HL-60/S4 (cell line): ENCODE data around the gene MAST3.

Source experiments
- in situ Hi-C: fragments of 300-500 bp; cut with MboI; formaldehyde crosslinking; loops from 2 replicates; pipeline ENCODE4 v1.14.3; 2022; ENCODE audit warnings: low sequenced_read_pairs

Gene MAST3

DNA sequence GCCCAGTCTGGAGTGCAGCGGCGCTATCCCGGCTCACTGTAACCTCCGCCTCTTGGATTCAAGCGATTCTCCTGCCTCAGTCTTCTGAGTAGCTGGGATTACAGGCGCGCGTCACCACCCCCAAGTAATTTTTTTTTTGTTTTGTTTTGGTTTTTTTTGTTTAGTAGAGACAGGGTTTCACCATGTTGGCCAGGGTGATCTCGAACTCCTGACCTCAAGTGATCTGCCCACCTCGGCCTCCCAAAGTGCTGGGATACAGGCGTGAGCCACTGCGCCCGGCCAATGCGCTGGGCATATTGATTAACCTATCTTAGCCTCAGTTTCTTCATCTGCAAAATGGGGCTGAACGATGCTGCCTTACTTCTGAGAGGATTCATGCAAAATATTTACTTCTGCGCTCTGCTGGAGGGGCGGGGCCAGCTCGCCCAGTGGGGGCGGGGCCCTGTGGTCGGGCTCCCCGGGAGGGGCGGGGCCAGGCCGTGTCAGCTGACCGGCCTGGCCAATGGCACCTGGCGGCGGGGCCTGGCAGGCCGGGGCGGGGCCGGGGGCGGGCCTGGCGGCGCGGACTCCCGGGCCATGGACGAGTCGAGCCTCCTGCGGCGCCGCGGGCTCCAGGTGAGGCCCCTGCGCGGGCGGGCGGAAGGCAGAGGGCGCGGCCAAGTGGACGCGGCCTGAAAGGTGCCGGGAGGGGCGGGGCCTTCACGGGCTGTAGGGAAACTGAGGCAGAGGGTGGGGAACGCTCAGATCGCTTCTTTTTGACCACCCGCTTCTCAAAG, at the start of gene MAST3:
Gene MAST3 (plus strand): TSS at position 562 of the 776 bp plus-strand sequence. CDS start 15 bp downstream, at position 577.
- in situ Hi-C loops, result no loop called here

DNA sequence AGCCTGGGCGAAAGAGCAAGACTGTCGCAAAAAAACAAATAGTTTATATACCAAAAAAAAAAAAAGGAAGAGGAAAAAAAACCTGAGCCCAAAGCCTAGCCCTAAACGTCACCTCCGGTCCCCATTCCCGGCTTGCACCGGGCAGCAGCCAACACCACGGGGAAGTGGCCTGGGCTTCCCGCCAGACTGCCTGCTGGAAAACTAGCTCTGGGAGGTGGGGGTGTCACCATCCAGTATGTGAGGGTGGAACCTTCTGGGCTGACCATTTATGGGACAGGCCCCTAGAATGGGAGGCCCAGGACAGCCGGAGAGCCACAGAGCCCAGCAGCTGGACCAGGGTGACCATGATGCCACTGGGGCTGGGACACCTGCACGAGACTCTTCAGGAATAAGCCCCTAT, 48.2 kb upstream of the MAST3 start:
- in situ Hi-C loops, result no loop called here

DNA sequence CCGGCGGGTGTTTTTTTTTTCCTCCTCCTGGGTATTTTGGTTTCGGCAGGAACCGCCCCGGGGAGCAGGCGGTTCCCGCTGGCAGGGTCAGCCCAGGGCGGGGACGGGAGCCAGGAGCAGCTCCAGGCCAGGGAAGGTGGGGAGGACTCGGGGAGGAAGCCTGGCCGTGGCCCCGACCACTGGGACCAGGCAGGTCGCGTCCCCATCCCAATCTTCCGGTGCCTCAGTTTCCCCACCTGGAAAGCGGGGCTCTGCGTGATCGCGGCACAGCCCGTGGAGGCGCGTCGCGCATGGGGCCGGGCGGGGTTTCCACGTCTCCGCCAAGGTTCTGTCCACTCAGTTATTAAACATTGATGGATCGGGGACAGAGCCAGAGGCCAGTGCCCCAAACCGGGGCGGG, 45.7 kb upstream of the MAST3 start:
- in situ Hi-C loops, result loop anchor here (25.0 kb wide), 1 partner anchor 115 kb away; the partner anchor contains the start of gene CCDC124

DNA sequence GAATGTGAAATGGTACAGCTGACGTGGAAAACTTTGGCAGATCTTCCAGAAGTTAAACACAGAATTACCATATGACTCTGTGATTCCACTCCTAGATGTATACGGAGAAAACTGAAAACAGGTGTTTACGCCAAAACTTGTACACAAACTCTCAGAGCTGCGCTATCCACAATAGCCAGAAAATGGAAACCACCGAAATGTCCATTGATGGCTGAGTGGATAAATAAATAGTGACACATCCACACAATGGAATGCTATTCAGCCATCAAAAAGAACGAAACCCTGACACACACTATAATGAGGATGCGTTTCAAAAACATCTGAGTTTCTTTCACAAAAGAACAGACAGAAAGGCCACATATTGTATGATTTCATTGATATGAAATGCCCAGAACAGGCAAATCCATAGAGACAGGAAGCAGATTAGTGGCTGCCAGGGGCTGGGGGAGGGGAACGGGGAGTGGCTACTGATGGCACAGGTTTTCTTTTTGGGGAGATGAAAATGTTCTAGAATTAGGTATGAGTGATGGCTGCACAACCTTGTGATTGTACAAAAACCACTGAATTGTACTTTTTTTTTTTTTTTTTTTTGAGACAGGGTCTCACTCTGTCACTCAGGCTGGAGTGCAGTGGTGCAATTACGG, 43.9 kb upstream of the MAST3 start:
- in situ Hi-C loops, result loop anchor here (25.0 kb wide), 1 partner anchor 116 kb away; the partner anchor contains the start of gene CCDC124

DNA sequence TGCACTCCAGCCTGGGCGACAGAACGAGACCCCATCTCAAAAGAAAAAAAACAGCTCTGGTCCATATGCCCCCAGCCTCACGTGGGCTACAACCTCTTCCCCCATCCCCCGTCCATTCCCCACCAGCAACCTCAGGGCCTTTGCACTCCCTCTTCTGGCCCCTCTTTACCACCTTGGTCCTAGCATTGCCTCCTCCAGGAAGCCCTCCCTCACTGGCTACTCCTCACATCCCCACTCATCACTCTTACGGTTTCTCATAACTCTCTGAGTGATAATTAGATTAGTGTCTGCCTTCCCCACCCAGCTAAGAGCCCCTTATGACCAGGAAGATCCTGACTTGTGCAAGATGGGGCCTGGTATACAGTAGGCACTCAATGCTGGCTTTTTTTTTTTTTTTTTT, 41.6 kb upstream of the MAST3 start:
- in situ Hi-C loops, result loop anchor here (5.0 to 25.0 kb wide), 2 partner anchors 54 to 119 kb away; partner anchors contain the start of gene CCDC124

DNA sequence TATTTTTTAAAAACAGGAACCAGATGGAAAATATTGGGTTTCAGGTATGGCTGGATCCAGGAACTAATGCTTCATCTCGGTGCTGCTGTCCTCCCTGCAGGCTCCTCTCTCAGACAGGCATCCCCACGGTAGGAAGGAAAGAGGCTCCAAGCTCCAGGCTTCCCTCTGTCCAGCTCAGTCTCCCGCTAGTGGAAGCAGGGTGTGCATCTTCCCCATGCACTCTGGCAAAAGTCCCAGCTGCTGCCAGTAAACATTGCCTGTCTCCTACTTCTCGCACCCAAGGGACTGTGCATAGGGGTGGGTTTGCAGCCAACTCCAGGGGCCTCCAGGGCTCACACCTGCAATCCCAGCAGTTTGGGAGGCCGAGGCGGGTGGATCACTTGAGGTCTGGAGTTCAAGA, 40.0 kb upstream of the MAST3 start:
- in situ Hi-C loops, result loop anchor here (5.0 to 25.0 kb wide), 2 partner anchors 55 to 120 kb away; partner anchors contain the start of gene CCDC124

DNA sequence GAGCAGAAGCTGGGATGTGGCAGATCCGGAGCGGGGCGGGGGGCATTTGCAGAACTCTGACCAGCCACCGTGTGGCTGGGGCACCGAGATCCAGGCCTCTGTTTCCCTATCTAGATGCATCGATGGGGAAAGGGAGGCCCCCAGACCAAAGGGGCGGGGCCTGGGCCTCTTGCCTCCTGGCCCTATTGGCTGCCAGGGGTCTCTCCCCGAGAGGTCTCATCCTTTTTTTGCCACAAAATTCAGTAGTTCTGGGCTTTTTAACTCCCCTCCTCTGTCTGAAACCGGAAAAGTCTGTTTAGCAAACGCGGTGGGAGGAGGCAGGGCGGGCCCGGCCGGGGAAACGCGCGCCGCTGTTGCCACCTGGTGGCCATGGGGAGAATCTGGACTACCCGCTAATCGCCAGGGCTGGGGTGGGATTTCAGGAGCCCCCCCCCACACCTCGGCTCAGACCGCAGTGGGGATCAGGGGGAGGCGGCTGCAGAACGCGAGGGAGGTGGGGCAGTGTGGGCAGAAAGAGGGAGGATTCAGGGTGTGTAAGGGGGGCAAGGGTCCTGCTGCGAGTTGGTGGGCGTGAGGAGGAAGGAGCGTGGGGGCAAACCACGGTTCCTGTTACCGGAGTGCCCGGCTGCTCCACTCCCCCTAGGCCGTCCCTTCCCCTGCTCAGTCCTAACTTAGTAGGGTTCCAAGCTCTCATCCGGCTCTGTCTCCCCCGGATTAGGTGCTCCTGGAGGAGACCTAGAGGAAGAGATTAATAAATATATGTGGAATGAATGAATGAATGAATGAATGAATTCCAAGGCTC, 39.2 kb upstream of the MAST3 start:
- in situ Hi-C loops, result loop anchor here (5.0 to 25.0 kb wide), 2 partner anchors 56 to 121 kb away; partner anchors contain the start of gene CCDC124

DNA sequence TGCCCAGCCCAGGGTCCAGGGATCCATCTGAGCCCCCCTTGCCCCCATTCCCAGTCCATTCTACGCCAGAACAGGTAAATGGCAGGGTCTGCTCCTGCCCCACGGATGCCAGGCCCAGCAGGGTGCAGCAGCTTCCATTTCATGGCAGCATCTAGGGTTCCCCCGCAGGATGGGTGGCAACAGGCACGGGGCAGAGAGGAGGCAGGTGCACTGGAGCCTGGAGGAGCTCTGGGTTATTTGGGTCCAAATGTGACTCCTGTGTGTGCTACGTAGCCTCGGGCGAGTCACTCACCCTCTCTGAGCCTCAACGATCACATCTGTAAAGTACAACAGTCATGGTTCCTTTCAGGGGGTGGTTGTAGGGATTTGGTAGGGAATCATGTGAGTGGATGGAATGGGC, 38.3 kb upstream of the MAST3 start:
- in situ Hi-C loops, result loop anchor here (5.0 to 25.0 kb wide), 2 partner anchors 57 to 122 kb away; partner anchors contain the start of gene CCDC124

DNA sequence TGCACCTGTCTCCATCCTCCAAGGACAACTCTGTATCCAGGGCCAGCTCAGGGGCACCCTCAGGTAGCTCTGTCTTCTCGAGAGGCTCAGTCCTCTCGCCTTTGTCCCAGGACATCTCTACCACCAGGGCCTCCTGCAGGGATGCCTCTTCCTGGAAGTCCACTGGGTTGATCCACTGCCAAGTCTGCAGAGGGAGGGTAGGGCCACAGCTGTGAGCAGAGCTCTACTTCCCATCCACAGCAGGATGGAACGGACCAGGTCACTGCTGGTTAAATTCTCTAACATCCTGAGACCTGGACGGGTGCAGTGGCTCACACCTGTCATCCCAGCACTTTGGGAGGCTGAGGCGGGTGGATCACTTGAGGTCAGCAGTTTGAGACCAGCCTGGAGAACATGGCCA, 37.7 kb upstream of the MAST3 start:
- in situ Hi-C loops, result loop anchor here (5.0 to 25.0 kb wide), 2 partner anchors 58 to 123 kb away; partner anchors contain the start of gene CCDC124

DNA sequence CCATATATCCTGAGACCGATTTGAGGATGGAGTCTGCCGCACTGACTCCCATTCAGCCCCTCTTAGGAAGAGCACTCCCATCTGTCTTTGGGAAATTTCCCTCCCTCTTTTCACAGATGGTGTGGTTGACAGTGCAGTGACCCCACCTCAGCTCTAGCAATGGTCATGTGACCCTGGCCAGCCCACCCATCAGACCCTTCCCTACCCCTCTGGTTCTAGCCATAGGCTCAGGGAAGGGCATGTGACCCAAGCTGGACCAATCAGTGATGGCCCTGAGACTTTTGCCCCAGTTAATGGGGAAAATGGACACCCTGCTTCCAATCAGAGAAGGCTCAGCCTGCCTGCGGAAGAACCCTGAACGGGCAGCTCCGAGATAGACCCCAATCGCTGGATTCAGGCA, 37.1 kb upstream of the MAST3 start:
- in situ Hi-C loops, result loop anchor here (25.0 kb wide), 1 partner anchor 123 kb away; the partner anchor contains the start of gene CCDC124

DNA sequence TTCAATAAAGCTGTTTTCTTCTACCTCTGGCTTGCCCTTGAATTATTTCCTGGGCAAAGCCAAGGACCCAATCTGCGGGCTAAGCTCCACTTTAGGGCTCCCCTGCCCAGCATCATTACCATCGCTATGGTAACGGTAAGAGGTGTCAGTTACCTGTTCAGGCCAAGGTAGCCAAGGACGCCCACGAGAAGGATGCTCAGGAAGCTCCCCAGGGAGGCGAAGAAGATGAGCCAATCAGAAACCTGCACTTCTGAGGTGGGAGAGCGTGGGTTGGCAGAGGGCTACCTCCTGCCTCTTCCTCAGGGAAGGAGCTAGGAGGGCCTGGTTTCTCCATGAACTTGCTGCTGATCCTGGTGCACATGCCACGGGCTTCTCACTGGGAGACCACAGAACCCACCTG, 35.5 kb upstream of the MAST3 start:
- in situ Hi-C loops, result loop anchor here (25.0 kb wide), 1 partner anchor 125 kb away; the partner anchor contains the start of gene CCDC124

DNA sequence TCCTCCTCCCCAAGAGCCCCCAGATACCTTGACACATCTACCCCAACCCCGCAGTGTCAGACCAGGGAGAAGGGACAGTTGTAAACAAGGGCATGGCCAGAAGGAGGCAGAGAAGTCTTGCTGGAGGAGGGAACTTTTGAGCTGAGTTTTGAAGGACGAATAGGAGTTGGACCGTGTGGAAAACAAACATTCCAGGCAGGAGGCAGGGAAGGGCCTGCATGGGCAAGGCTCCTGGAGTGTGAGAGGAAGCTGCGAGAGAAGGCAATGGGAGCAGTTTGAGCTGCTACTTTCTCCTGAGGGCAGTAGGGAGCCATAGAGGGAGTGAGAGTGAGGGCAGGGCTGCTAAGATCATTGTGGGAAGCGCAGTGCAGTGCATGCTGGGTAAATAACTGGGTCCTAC, 34.1 kb upstream of the MAST3 start:
- in situ Hi-C loops, result loop anchor here (25.0 kb wide), 1 partner anchor 126 kb away; the partner anchor contains the start of gene CCDC124

DNA sequence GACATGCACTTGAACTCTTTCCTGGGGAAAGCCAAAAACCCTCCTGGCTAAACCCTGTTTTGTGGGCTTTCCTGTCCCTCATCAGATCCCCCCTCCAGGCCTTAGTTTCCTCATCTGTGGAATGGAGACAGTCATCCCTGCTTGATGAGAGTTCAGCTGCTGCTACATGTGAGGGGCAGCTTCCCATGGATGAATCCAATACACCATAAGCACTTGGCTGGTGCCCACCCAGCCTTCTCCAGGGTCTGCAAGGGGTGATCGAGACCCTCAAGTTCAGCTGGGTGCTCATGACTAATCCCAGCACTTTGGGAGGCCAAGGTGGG, 32.4 kb upstream of the MAST3 start:
- in situ Hi-C loops, result loop anchor here (25.0 kb wide), 1 partner anchor 128 kb away; the partner anchor contains the start of gene CCDC124

DNA sequence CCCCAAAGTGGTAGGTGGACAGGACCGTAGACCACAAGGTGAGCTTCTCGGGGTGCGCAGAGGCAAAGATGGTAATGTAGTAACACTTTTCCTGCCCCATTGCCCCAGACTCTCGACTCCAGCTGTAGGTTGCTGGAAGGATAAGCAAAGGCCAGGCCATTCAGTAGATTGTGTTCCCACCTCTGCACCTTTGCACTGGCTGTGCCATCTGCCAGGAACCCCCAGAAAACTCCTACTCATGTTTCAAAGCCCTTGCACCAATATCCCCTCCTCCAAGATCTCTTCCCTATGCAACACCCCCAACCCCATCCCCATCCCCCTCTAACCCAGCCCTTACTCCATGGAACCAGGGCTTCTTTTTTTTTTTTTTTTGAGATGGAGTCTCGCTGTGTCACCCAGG, 29.2 kb upstream of the MAST3 start:
- in situ Hi-C loops, result loop anchor here (25.0 kb wide), 1 partner anchor 131 kb away; the partner anchor contains the start of gene CCDC124

DNA sequence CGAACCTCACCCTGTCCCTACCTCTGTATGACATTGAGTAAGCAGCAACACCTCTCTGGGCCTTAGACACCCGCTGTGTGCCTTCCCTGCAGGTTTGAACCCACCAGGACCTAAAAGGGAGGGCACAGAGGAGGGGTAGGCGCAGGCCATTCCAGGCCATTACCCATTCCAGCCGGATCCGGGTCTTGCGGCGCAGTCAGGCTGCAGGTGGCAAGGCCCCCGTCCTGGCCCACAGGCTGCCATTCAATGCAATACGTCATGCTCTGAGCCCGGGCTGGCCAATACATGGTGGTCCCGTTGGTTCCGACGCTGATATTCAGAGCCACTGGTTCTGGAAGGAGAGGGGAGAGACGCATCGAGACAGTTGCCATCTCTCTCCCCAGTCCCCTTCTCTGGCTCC, 28.2 kb upstream of the MAST3 start:
- in situ Hi-C loops, result loop anchor here (25.0 kb wide), 1 partner anchor 132 kb away; the partner anchor contains the start of gene CCDC124

DNA sequence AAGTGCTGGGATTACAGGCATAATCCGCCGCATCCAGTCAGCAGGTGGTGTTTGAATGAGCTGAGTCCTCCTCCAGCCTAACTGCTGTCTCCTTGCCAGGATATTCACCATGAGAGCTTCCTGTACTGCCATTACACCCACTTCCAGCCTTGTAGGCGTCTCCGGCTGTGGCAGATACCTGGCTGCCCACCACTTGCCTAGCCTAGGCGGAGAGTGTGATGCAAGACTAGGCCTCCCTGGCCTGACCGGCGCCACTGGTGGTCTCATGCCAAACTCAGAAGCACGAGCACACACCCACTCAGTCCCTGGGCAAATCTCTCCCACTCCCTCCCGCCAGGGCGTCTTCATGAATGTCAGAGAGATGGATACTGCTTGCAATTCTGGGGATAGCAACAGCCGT, 27.4 kb upstream of the MAST3 start:
- in situ Hi-C loops, result loop anchor here (25.0 kb wide), 1 partner anchor 133 kb away; the partner anchor contains the start of gene CCDC124

DNA sequence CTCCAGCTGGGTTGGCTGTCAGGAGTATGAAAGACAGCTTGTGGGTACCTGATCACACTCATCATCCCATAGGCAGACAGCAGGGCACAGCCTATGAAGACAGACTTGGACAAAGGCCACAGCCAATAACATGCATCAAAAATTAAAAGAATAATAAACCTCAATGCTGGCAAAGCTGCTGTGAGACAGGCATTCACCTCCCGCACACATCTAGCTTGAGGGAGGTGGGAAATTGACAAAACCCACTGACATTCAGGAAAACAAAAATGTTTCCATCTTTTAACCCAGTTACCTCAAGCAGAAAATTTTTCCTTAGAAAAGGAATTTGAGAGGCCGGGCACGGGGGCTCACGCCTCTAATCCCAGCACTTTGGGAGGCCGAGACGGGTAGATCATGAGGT, 25.2 kb upstream of the MAST3 start:
- in situ Hi-C loops, result loop anchor here (25.0 kb wide), 1 partner anchor 135 kb away; the partner anchor contains the start of gene CCDC124

DNA sequence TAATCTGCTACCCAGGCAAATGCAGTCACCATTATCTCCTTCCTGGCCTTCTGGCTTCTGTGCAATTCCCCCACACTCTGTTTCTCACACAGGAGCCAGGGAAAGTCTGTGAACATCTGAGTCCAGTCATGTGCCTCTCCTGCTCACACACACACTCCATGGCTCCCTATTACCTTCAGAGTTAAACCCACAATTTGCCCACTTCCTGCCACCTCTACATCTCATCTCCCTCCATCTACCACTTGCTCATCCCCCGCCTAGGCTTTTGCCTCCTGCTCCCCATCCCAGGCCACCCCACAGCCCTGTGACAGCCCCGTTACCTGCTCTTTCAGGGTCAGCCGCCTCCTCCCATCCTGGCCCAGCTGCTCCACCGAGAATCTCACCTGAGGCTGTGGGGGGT, 24.4 kb upstream of the MAST3 start:
- in situ Hi-C loops, result loop anchor here (25.0 kb wide), 1 partner anchor 136 kb away; the partner anchor contains the start of gene CCDC124

DNA sequence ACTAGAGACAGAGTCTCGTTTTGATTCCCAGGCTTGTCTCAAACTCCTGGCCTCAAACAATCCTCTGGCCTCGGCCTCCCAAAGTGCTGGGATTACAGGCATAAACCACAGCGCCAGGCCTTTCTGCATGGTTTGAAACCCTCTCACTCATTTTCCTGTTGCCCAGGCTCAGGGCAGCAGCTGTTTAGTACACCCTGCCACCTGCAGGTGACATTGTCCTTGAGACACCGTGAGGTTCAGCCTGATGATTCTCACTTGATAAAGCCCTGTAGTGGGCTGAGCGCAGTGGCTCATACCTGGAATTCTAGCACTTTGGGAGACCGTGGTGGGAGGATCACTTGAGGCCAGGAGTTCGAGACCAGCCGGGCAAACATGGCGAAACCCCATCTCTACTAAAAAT, 23.4 kb upstream of the MAST3 start:
- in situ Hi-C loops, result loop anchor here (25.0 kb wide), 1 partner anchor 137 kb away; the partner anchor contains the start of gene CCDC124

DNA sequence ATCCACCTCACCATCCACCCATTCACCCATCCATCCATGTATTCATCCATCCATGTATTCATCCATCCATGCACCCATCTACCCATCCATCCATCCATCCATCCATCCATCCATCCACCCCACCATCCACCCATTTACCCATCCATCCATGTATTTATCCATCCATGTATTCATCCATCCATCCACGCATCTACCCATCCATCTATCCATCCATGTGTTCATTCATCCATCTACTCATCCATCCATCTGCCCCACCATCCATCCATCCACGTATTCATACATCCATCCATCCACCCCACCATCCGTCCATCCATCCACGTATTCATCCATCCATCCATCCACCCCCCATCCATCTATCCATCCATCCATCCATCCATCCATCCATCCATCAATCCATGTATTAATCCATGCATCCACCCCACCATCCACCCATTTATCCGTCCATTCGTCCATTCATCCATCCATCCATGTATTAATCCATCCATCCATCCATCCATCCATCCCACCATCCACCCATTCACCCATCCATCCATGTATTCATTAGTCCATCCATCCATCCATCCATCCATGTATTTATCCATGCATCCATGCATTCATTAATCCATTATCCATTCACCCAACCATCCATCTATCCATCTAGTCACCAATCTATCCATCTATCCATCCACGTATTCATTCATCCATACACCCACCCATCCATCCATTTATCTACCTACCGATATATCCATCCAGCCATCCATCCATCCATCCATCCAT, 13.5 kb upstream of the MAST3 start:
- in situ Hi-C loops, result no loop called here
